Measurements from ENCODE around the gene MRPS12.
A peak's percentile ranks its signal among the peaks of the same experiment; 100 is the strongest.

Gene MRPS12

GRCh38 chr19:38900202-38900629 is 30.5 kb upstream of the MRPS12 start:
- no peak overlapping the region for H4K91ac ChIP-seq (ENCODE audit: low read depth, low read length, poor library complexity)
- no peaks in the 10 kb centered on the region for H3K27me3 ChIP-seq (ENCODE audit: control insufficient read depth in 3 of 3, insufficient read depth in 3 of 3, low read depth in 1 of 3, low read length in 3 of 3)
- H3K23ac ChIP-seq (ENCODE audit: low read depth, low read length, poor library complexity), result no peak overlapping the region
- peaks cover 2 to 9% of the 10 kb centered on the region in 2 donors for H3K4me1 ChIP-seq (ENCODE audit: control insufficient read depth in 2 of 2, insufficient read depth in 1 of 2, low read depth in 1 of 2, low read length in 2 of 2)
- H2AFZ ChIP-seq (ENCODE audit: low read length), result peak overlapping the region; percentile 91
- peak overlapping the region; percentile 64 to 91 for H3K4me3 ChIP-seq (ENCODE audit: low read length in 2 of 2)
- H3K14ac ChIP-seq (ENCODE audit: low read length), result no peak overlapping the region
- H2BK12ac ChIP-seq (ENCODE audit: low read length), result no peak overlapping the region
- peak overlapping the region; percentile 59 for H3K4me2 ChIP-seq (ENCODE audit: insufficient read depth, low read length, poor library complexity, severe bottlenecking)
- no peak overlapping the region for H2BK15ac ChIP-seq (ENCODE audit: low read length)
- no peak for DNase-seq (ENCODE audit: low spot score)
- H3K36me3 ChIP-seq (replicated peaks in 1 of 2; ENCODE audit: control insufficient read depth in 2 of 2, insufficient read depth in 2 of 2, low read length in 2 of 2), result peaks cover 8 to 10% of the 10 kb centered on the region in 2 donors
- WGBS, 2 donors (ENCODE audit: extremely low coverage in 2 of 2, insufficient read length in 2 of 2, insufficient replicate concordance in 1 of 2), result no CpG with 5 or more reads among the region's 8 CpGs
- H2AK5ac ChIP-seq (ENCODE audit: low read depth, low read length), result no peak overlapping the region
- no peak overlapping the region for H3K27ac ChIP-seq (replicated peaks; ENCODE audit: low read length)
- no peak overlapping the region for H2BK5ac ChIP-seq (ENCODE audit: low read length)
- H4K8ac ChIP-seq (ENCODE audit: low read depth, low read length), result no peak overlapping the region
- H3K4ac ChIP-seq (ENCODE audit: low read length), result no peak overlapping the region
- no peak overlapping the region for H2BK120ac ChIP-seq (ENCODE audit: low read depth, low read length)
- peaks cover 2 to 6% of the 10 kb centered on the region in 2 donors for H3K9me3 ChIP-seq (replicated peaks in 1 of 2; ENCODE audit: control insufficient read depth in 2 of 2, insufficient read depth in 1 of 2, low read depth in 1 of 2, low read length in 2 of 2)
- H3K9ac ChIP-seq (ENCODE audit: low read depth, low read length, poor library complexity), result peak overlapping the region; percentile 68
- no peak overlapping the region for H3K18ac ChIP-seq (ENCODE audit: low read length)
- H3K79me1 ChIP-seq (ENCODE audit: low read depth, low read length), result peaks cover 2% of the 10 kb centered on the region

DNA sequence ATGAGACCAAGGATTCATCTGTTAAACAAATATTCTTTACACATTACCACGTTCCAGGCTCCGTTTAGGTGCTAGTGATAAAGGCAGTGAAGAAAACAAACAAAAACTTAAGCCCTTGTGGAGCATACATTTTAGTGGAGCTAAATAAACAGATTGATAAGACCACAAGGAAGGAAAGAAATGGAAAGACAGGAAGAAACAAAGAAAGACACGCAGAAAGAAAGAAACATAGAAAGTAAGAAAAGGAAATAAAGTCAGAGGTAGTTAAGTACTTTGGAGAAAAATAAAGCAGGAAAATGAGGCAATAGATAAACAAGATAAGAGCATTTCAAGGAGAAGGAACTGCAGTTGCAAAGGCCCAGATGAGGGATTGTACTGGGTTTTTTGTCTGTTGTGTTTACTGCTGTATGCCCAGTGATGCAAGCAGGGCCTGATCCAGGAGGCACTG is 30.0 kb upstream of the MRPS12 start:
- DNase-seq (ENCODE audit: low spot score), result no peak
- H2BK12ac ChIP-seq (ENCODE audit: low read length), result no peak overlapping the region
- peaks cover 2 to 9% of the 10 kb centered on the region in 2 donors for H3K4me1 ChIP-seq (ENCODE audit: control insufficient read depth in 2 of 2, insufficient read depth in 1 of 2, low read depth in 1 of 2, low read length in 2 of 2)
- H3K79me1 ChIP-seq (ENCODE audit: low read depth, low read length), result peaks cover 2% of the 10 kb centered on the region
- no peak overlapping the region for H3K14ac ChIP-seq (ENCODE audit: low read length)
- H3K36me3 ChIP-seq (replicated peaks in 1 of 2; ENCODE audit: control insufficient read depth in 2 of 2, insufficient read depth in 2 of 2, low read length in 2 of 2), result peaks cover 8 to 16% of the 10 kb centered on the region in 2 donors
- H3K9me3 ChIP-seq (replicated peaks in 1 of 2; ENCODE audit: control insufficient read depth in 2 of 2, insufficient read depth in 1 of 2, low read depth in 1 of 2, low read length in 2 of 2), result peaks cover 2 to 6% of the 10 kb centered on the region in 2 donors
- no peak overlapping the region for H3K23ac ChIP-seq (ENCODE audit: low read depth, low read length, poor library complexity)
- no peak overlapping the region for H3K4ac ChIP-seq (ENCODE audit: low read length)
- no peak overlapping the region for H3K27ac ChIP-seq (replicated peaks; ENCODE audit: low read length)
- H4K8ac ChIP-seq (ENCODE audit: low read depth, low read length), result no peak overlapping the region
- H2AK5ac ChIP-seq (ENCODE audit: low read depth, low read length), result no peak overlapping the region
- no peaks in the 10 kb centered on the region for H3K27me3 ChIP-seq (ENCODE audit: control insufficient read depth in 3 of 3, insufficient read depth in 3 of 3, low read depth in 1 of 3, low read length in 3 of 3)
- H2BK120ac ChIP-seq (ENCODE audit: low read depth, low read length), result no peak overlapping the region
- H3K4me2 ChIP-seq (ENCODE audit: insufficient read depth, low read length, poor library complexity, severe bottlenecking), result no peak overlapping the region
- H3K18ac ChIP-seq (ENCODE audit: low read length), result no peak overlapping the region
- WGBS, 2 donors (ENCODE audit: extremely low coverage in 2 of 2, insufficient read length in 2 of 2, insufficient replicate concordance in 1 of 2), result no CpG with 5 or more reads among the region's 3 CpGs
- H2AFZ ChIP-seq (ENCODE audit: low read length), result peak overlapping the region; percentile 91
- no peak overlapping the region for H3K9ac ChIP-seq (ENCODE audit: low read depth, low read length, poor library complexity)
- no peak overlapping the region for H2BK5ac ChIP-seq (ENCODE audit: low read length)
- no peak overlapping the region for H2BK15ac ChIP-seq (ENCODE audit: low read length)
- no peak overlapping the region for H4K91ac ChIP-seq (ENCODE audit: low read depth, low read length, poor library complexity)
- H3K4me3 ChIP-seq (ENCODE audit: low read length in 2 of 2), result peak overlapping the region in 1 of 2 donors; percentile 64

- no peak overlapping the region for H3K9ac ChIP-seq (ENCODE audit: low read depth, low read length, poor library complexity)
- H3K4me3 ChIP-seq (ENCODE audit: low read length in 2 of 2), result no peak overlapping the region
- peaks cover 8 to 19% of the 10 kb centered on the region in 2 donors for H3K36me3 ChIP-seq (replicated peaks in 1 of 2; ENCODE audit: control insufficient read depth in 2 of 2, insufficient read depth in 2 of 2, low read length in 2 of 2)
- H2BK120ac ChIP-seq (ENCODE audit: low read depth, low read length), result no peak overlapping the region
- peaks cover 2% of the 10 kb centered on the region for H3K79me1 ChIP-seq (ENCODE audit: low read depth, low read length)
- peak overlapping the region; percentile 65 for H4K8ac ChIP-seq (ENCODE audit: low read depth, low read length)
- no peak overlapping the region for H2AK5ac ChIP-seq (ENCODE audit: low read depth, low read length)
- H2BK12ac ChIP-seq (ENCODE audit: low read length), result no peak overlapping the region
- peaks cover 2 to 6% of the 10 kb centered on the region in 2 donors for H3K9me3 ChIP-seq (replicated peaks in 1 of 2; ENCODE audit: control insufficient read depth in 2 of 2, insufficient read depth in 1 of 2, low read depth in 1 of 2, low read length in 2 of 2)
- no peak overlapping the region for H3K18ac ChIP-seq (ENCODE audit: low read length)
- H2BK15ac ChIP-seq (ENCODE audit: low read length), result no peak overlapping the region
- H2BK5ac ChIP-seq (ENCODE audit: low read length), result no peak overlapping the region
- H2AFZ ChIP-seq (ENCODE audit: low read length), result no peak overlapping the region
- H4K91ac ChIP-seq (ENCODE audit: low read depth, low read length, poor library complexity), result no peak overlapping the region
- H3K27me3 ChIP-seq (ENCODE audit: control insufficient read depth in 3 of 3, insufficient read depth in 3 of 3, low read depth in 1 of 3, low read length in 3 of 3), result no peaks in the 10 kb centered on the region
- H3K4me1 ChIP-seq (ENCODE audit: control insufficient read depth in 2 of 2, insufficient read depth in 1 of 2, low read depth in 1 of 2, low read length in 2 of 2), result peaks cover 2 to 9% of the 10 kb centered on the region in 2 donors
- DNase-seq (ENCODE audit: low spot score), result no peak
- no peak overlapping the region for H3K14ac ChIP-seq (ENCODE audit: low read length)
- no CpG with 5 or more reads among the region's 1 CpG for WGBS, 2 donors (ENCODE audit: extremely low coverage in 2 of 2, insufficient read length in 2 of 2, insufficient replicate concordance in 1 of 2)
- H3K4ac ChIP-seq (ENCODE audit: low read length), result no peak overlapping the region
- no peak overlapping the region for H3K27ac ChIP-seq (replicated peaks; ENCODE audit: low read length)
- no peak overlapping the region for H3K23ac ChIP-seq (ENCODE audit: low read depth, low read length, poor library complexity)
- H3K4me2 ChIP-seq (ENCODE audit: insufficient read depth, low read length, poor library complexity, severe bottlenecking), result no peak overlapping the region
Measured at GRCh38 chr19:38901683-38902082, 29.1 kb upstream of the MRPS12 start.

DNA sequence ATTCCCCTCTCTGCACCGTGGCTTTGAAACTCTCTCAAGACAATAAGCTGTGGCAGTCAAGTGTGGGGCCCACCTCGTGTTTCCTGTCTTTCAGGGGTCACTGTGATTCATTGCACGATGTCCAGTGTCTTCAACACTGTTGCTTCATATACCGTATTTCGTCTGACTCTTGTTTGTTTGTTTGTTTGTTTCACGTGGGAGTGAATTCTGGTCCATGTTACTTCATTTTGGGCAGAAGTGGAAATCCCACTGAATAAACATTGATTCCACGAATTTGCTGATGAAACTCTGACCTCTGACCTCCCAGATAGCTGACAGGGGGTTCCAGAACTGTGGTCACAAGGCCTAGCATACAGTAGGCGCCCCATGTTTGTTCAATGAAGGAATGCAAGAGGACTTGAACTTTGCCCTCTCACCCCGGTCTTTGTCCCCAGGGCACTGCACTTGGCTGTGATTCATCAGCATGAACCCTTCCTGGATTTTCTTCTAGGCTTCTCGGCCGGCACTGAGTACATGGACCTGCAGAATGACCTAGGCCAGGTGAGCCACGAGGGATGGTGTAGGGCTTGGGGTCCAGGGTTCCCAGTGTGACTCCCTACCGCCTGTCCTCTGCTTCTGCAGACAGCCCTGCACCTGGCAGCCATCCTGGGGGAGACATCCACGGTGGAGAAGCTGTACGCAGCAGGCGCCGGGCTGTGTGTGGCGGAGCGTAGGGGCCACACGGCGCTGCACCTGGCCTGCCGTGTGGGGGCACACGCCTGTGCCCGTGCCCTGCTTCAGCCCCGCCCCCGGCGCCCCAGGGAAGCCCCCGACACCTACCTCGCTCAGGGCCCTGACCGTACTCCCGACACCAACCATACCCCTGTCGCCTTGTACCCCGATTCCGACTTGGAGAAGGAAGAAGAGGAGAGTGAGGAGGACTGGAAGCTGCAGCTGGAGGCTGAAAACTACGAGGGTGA is 25.9 kb upstream of the MRPS12 start:
- H3K27ac ChIP-seq (replicated peaks; ENCODE audit: low read length), result no peak overlapping the region
- no peak overlapping the region for H3K18ac ChIP-seq (ENCODE audit: low read length)
- peaks cover 0 to 2% of the 10 kb centered on the region in 2 donors for H3K4me1 ChIP-seq (ENCODE audit: control insufficient read depth in 2 of 2, insufficient read depth in 1 of 2, low read depth in 1 of 2, low read length in 2 of 2)
- no peaks in the 10 kb centered on the region for H3K27me3 ChIP-seq (ENCODE audit: control insufficient read depth in 3 of 3, insufficient read depth in 3 of 3, low read depth in 1 of 3, low read length in 3 of 3)
- WGBS, 2 donors (ENCODE audit: extremely low coverage in 2 of 2, insufficient read length in 2 of 2, insufficient replicate concordance in 1 of 2), result no CpG with 5 or more reads among the region's 35 CpGs
- no peak overlapping the region for H2AFZ ChIP-seq (ENCODE audit: low read length)
- no peak overlapping the region for H2BK5ac ChIP-seq (ENCODE audit: low read length)
- H3K79me1 ChIP-seq (ENCODE audit: low read depth, low read length), result peaks cover 2% of the 10 kb centered on the region
- H4K8ac ChIP-seq (ENCODE audit: low read depth, low read length), result no peak overlapping the region
- H2BK15ac ChIP-seq (ENCODE audit: low read length), result no peak overlapping the region
- no peak overlapping the region for H3K4me3 ChIP-seq (ENCODE audit: low read length in 2 of 2)
- peaks cover 2 to 19% of the 10 kb centered on the region in 2 donors for H3K9me3 ChIP-seq (replicated peaks in 1 of 2; ENCODE audit: control insufficient read depth in 2 of 2, insufficient read depth in 1 of 2, low read depth in 1 of 2, low read length in 2 of 2)
- no peak overlapping the region for H3K4ac ChIP-seq (ENCODE audit: low read length)
- no peak overlapping the region for H3K4me2 ChIP-seq (ENCODE audit: insufficient read depth, low read length, poor library complexity, severe bottlenecking)
- H3K36me3 ChIP-seq (replicated peaks in 1 of 2; ENCODE audit: control insufficient read depth in 2 of 2, insufficient read depth in 2 of 2, low read length in 2 of 2), result peaks cover 19 to 30% of the 10 kb centered on the region in 2 donors
- no peak overlapping the region for H2BK120ac ChIP-seq (ENCODE audit: low read depth, low read length)
- H2BK12ac ChIP-seq (ENCODE audit: low read length), result no peak overlapping the region
- H3K9ac ChIP-seq (ENCODE audit: low read depth, low read length, poor library complexity), result no peak overlapping the region
- H4K91ac ChIP-seq (ENCODE audit: low read depth, low read length, poor library complexity), result no peak overlapping the region
- DNase-seq (ENCODE audit: low spot score), result no peak
- H3K14ac ChIP-seq (ENCODE audit: low read length), result no peak overlapping the region
- H2AK5ac ChIP-seq (ENCODE audit: low read depth, low read length), result no peak overlapping the region
- H3K23ac ChIP-seq (ENCODE audit: low read depth, low read length, poor library complexity), result no peak overlapping the region
